Kidney (tissue), 14 donors: ENCODE results near the gene SNX11. TPM values are rescaled to one million over a fixed set of nuclear protein-coding genes. Genes with fewer than 3 reads are reported as not detected.

ENCODE experiments used
- DNase-seq, 5 donors: peaks; one replicate each; pipeline ENCODE4 v3.0.0-alpha.2; 2013 to 2020
- FAIRE-seq: peaks from 2 replicates; lab custom pipeline; 2012; peaks lifted over from hg19 to GRCh38; lab: Jason Lieb, UNC
- H3K27ac ChIP-seq, 2 donors: one replicate each; pipeline ENCODE4 v1.7.0; 2013; ENCODE audit warnings: low read depth in 2 of 2, low read length in 2 of 2, inconsistent platforms in 1 of 2
- H3K27me3 ChIP-seq: one replicate; pipeline ENCODE4 v1.7.1; 2013; ENCODE audit warnings: low read length, inconsistent platforms; ENCODE audit not compliant: control insufficient read depth, insufficient read depth
- H3K36me3 ChIP-seq, 3 donors: one replicate each; pipeline versions ENCODE4 v1.7.0 to v1.7.1; 2013; ENCODE audit warnings: low read length in 3 of 3, control low read depth in 1 of 3, inconsistent platforms in 1 of 3; ENCODE audit not compliant: insufficient read depth in 3 of 3, control insufficient read depth in 2 of 3
- H3K4me1 ChIP-seq, 3 donors: one replicate each; pipeline versions ENCODE4 v1.7.0 to v1.7.1; 2013; ENCODE audit warnings: low read length in 3 of 3, inconsistent platforms in 1 of 3, low read depth in 1 of 3; ENCODE audit not compliant: control insufficient read depth in 2 of 3, insufficient read depth in 2 of 3
- H3K4me3 ChIP-seq, 3 donors: one replicate each; pipeline versions ENCODE4 v1.7.0 to v1.8.1; 2013; ENCODE audit warnings: low read length in 3 of 3, control low read depth in 1 of 3, inconsistent platforms in 1 of 3
- H3K9ac ChIP-seq, 3 donors: one replicate each; pipeline versions ENCODE4 v1.7.0 to v1.7.1; 2013; ENCODE audit warnings: low read length in 3 of 3, control low read depth in 1 of 3, inconsistent platforms in 1 of 3
- H3K9me3 ChIP-seq, 3 donors: one replicate each; pipeline versions ENCODE4 v1.7.0 to v1.7.1; 2013; ENCODE audit warnings: low read length in 3 of 3, control low read depth in 1 of 3, inconsistent platforms in 1 of 3; ENCODE audit not compliant: control insufficient read depth in 2 of 3, insufficient read depth in 1 of 3
- intact Hi-C: fragments of 100-400 bp; cut with DNase I; formaldehyde crosslinking; loops from one replicate; pipeline ENCODE4 v1.11.1; 2022
- microRNA-seq: library from miRNA; unstranded; fragments of <30 nt; microRNA quantifications from one replicate; pipeline ENCODE4 v1.2.0, GENCODE V29; 2020
- polyA plus RNA-seq: library from polyadenylated mRNA; stranded (reverse); fragments of 350-450 nt; fragmentation: Illumina TruSeq; extraction: RNeasy Lipid Tissue Mini Kit (QIAGEN cat#74804); gene quantifications from one replicate; pipeline ENCODE4 v1.2.3, GENCODE V29; 2014; ENCODE audit warnings: low read depth, low replicate concordance; ENCODE audit not compliant: insufficient read depth
- total RNA-seq: library from RNA; stranded (reverse); fragmentation: NEBNext Ultra II Directional; extraction: Animal tissue kit (Norgen Biotek cat#: 25700); gene quantifications from one replicate; pipeline ENCODE4 v1.2.1, GENCODE V29; 2021
- TF ChIP-seq, protein P1 (sequence below): IDR thresholded peaks from 3 replicates; pipeline ENCODE4 v1.5.1; 2012; ENCODE audit warnings: mild to moderate bottlenecking, moderate library complexity, borderline replicate concordance; ENCODE audit not compliant: insufficient read depth; ENCODE audit errors: extremely low read depth
- donor health status: control.
- donor health status: control.
- donor health status: control.
- donor health status: control.
- donor health status: control.
- donor health status: DM: yes; HTN: yes; CAD: no.
- donor health status: Normal renal cell carcinoma (clear cell type).

The SNX11 gene
- total and polyA plus RNA-seq, 2 donors from 2014 or later = 22.4 to 25.3 TPM

DNA sequence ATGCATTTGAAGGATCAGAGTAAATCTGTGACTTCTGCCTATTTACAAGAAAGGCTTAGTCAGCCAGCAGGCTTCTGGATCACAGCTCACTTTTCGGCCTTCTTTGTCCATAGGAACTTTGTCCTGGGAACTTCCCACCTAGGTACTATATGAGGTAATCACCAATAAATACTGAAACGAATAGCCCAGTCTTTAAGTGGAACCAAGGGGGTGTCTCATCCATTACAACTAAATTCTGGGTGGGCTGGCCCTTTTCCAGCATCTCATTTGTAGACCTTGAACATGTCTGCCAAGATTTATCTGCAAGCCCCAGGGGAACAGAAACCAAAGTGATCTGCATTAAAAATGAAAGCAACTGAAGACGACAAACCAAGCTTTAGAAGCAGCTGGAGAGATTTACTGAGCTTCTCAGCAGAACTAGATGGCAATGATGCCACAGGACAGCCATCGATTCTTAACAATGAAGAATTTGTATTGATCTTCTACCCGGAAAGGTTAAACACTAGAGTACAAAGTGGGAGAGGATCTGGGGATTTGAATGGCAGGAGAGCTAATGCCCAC lies 55.5 kb downstream of the SNX11 start:
- peak in 2 of 5 donors; percentile 52 to 64 for DNase-seq
- FAIRE-seq = no peak
- Histone ChIP-seq H3K9me3 (no peaks in the 10 kb centered on the region), H3K36me3 (no peaks in the 10 kb centered on the region), H3K4me3 (peak overlapping the region in 2 of 3 donors; percentile 15 to 33), H3K4me1 (peaks cover 3 to 8% (median 7%) of the 10 kb centered on the region in 3 donors), H3K27me3 (no peaks in the 10 kb centered on the region), H3K27ac (peak overlapping the region in 1 of 2 donors; percentile 1), H3K9ac (peak overlapping the region in 1 of 3 donors; percentile 46)
- TF ChIP-seq, protein P1, sequence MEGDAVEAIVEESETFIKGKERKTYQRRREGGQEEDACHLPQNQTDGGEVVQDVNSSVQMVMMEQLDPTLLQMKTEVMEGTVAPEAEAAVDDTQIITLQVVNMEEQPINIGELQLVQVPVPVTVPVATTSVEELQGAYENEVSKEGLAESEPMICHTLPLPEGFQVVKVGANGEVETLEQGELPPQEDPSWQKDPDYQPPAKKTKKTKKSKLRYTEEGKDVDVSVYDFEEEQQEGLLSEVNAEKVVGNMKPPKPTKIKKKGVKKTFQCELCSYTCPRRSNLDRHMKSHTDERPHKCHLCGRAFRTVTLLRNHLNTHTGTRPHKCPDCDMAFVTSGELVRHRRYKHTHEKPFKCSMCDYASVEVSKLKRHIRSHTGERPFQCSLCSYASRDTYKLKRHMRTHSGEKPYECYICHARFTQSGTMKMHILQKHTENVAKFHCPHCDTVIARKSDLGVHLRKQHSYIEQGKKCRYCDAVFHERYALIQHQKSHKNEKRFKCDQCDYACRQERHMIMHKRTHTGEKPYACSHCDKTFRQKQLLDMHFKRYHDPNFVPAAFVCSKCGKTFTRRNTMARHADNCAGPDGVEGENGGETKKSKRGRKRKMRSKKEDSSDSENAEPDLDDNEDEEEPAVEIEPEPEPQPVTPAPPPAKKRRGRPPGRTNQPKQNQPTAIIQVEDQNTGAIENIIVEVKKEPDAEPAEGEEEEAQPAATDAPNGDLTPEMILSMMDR = no peak
- intact Hi-C loops = no loop called here

DNA sequence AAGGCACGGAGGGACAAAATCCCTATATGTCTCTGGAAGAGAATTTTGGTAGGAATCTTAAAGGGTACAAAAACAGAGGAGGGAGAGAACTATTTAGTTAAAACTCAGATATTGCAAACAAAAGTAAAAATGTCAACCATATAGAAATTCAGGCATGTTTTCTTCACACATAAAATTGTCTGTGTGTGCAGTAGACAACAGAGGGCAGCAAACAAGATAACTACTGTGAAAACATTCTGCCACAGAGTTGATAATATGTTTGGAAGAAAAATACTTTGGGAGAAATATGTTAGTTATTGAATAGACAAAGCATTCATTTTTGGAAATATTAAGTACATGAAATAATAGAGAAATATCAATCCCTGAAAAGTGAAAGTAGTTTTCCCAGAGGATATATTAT lies 56.2 kb downstream of the SNX11 start:
- no peaks in the 10 kb centered on the region for H3K9me3 ChIP-seq
- peaks cover 3 to 8% (median 7%) of the 10 kb centered on the region in 3 donors for H3K4me1 ChIP-seq
- H3K27ac ChIP-seq = no peak overlapping the region
- no peak overlapping the region for H3K4me3 ChIP-seq
- no peaks in the 10 kb centered on the region for H3K36me3 ChIP-seq
- no peaks in the 10 kb centered on the region for H3K27me3 ChIP-seq
- TF ChIP-seq, protein P1 = no peak
- intact Hi-C loops = no loop called here
- H3K9ac ChIP-seq = no peak overlapping the region
- DNase-seq (no peak), FAIRE-seq (peak; percentile 3)

GRCh38 chr17:48169926-48170325 lies 62.4 kb downstream of the SNX11 start:
- intact Hi-C loops = no loop called here
- H3K27me3 ChIP-seq = no peaks in the 10 kb centered on the region
- no peak overlapping the region for H3K4me3 ChIP-seq
- no peak overlapping the region for H3K9ac ChIP-seq
- no peaks in the 10 kb centered on the region for H3K4me1 ChIP-seq
- H3K9me3 ChIP-seq = no peaks in the 10 kb centered on the region
- no peak for FAIRE-seq
- H3K36me3 ChIP-seq = no peaks in the 10 kb centered on the region
- no peak overlapping the region for H3K27ac ChIP-seq
- DNase-seq = no peak
- TF ChIP-seq, protein P1 = no peak

Small RNA genes lying within 50 kb of the gene (microRNA-seq; reads per million reads assigned to microRNA genes)
- gene MIR1203 = not detected

Other genes starting within 250 kb of the SNX11 start
- gene SP2, start 211.5 kb upstream of the SNX11 start, total RNA-seq = 23.6 TPM
- gene SP2, start 211.5 kb upstream of the SNX11 start, polyA plus RNA-seq = 9.0 TPM
- 45.1 TPM for gene PNPO, start 166.2 kb upstream of the SNX11 start, total RNA-seq
- gene PNPO, start 166.2 kb upstream of the SNX11 start, polyA plus RNA-seq = 55.8 TPM
- gene PRR15L, start 149.9 kb upstream of the SNX11 start, total RNA-seq = 105 TPM
- gene PRR15L, start 149.9 kb upstream of the SNX11 start, polyA plus RNA-seq = 64.5 TPM
- gene CDK5RAP3, start 136.7 kb upstream of the SNX11 start, total RNA-seq = 208 TPM
- gene CDK5RAP3, start 136.7 kb upstream of the SNX11 start, polyA plus RNA-seq = 140 TPM
- 24.9 TPM for gene COPZ2, start 70.0 kb upstream of the SNX11 start, total RNA-seq
- gene COPZ2, start 70.0 kb upstream of the SNX11 start, polyA plus RNA-seq = 38.2 TPM
- 254 TPM for gene NFE2L1, start 59.4 kb upstream of the SNX11 start, total RNA-seq
- gene NFE2L1, start 59.4 kb upstream of the SNX11 start, polyA plus RNA-seq = 146 TPM
- 40.2 TPM for gene CBX1, start 6.3 kb upstream of the SNX11 start, total RNA-seq
- 37.8 TPM for gene CBX1, start 6.3 kb upstream of the SNX11 start, polyA plus RNA-seq